HepG2 (cell line): ENCODE measurements around the gene IL1RAPL2. TPM values are rescaled to one million over a fixed set of nuclear protein-coding genes. Genes with fewer than 3 reads are reported as not detected.

ENCODE experiments used
- HHEX ChIP-seq: IDR thresholded peaks from 2 replicates; pipeline ENCODE4 v1.6.1; 2016; ENCODE audit warnings: control low read depth
- HNRNPLL ChIP-seq: fragments of 200-400 bp; formaldehyde crosslinking; IDR thresholded peaks from 2 replicates; pipeline ENCODE4 v1.6.1; 2017; ENCODE audit warnings: mild to moderate bottlenecking, low read depth, low read length; ENCODE audit not compliant: poor library complexity, severe bottlenecking
- KMT2B ChIP-seq: IDR thresholded peaks from 2 replicates; pipeline ENCODE4 v1.6.1; 2016; ENCODE audit warnings: missing genetic modification reagents, missing compliant biosample characterization
- MAF1 ChIP-seq: sonication (generic); formaldehyde crosslinking; IDR thresholded peaks from 2 replicates; pipeline ENCODE4 v1.5.0; 2020; ENCODE audit warnings: missing genetic modification reagents, borderline replicate concordance
- PHF8 ChIP-seq: sonication (generic); formaldehyde crosslinking; IDR thresholded peaks from 2 replicates; pipeline ENCODE4 v1.5.0; 2020; ENCODE audit warnings: missing genetic modification reagents
- TBP ChIP-seq: sonication (generic); formaldehyde crosslinking; IDR thresholded peaks from 2 replicates; pipeline ENCODE4 v1.5.0; 2020; ENCODE audit warnings: missing genetic modification reagents
- TSC22D2 ChIP-seq: sonication (generic); formaldehyde crosslinking; IDR thresholded peaks from 2 replicates; pipeline ENCODE4 v1.5.1; 2020; ENCODE audit warnings: missing genetic modification reagents, mild to moderate bottlenecking, borderline replicate concordance
- ZBTB38 ChIP-seq: sonication (generic); formaldehyde crosslinking; IDR thresholded peaks from 2 replicates; pipeline ENCODE4 v1.5.1; 2020; ENCODE audit warnings: mild to moderate bottlenecking, missing genetic modification reagents
- ZFP41 ChIP-seq: sonication (generic); formaldehyde crosslinking; IDR thresholded peaks from 2 replicates; pipeline ENCODE4 v1.4.0; 2020; ENCODE audit warnings: mild to moderate bottlenecking, missing genetic modification reagents, borderline replicate concordance
- ZNF18 ChIP-seq: sonication (generic); formaldehyde crosslinking; IDR thresholded peaks from 2 replicates; pipeline ENCODE4 v1.8.0; 2022; ENCODE audit warnings: mild to moderate bottlenecking, missing genetic modification reagents; ENCODE audit not compliant: insufficient replicate concordance
- ZNF276 ChIP-seq: sonication (generic); formaldehyde crosslinking; IDR thresholded peaks from 2 replicates; pipeline ENCODE4 v1.4.0; 2020; ENCODE audit warnings: mild to moderate bottlenecking, low read depth, missing genetic modification reagents
- ZNF574 ChIP-seq: sonication (generic); formaldehyde crosslinking; IDR thresholded peaks from 2 replicates; pipeline ENCODE4 v1.4.0; 2020; ENCODE audit warnings: missing genetic modification reagents
- polyA plus RNA-seq, 8 experiments: library from polyadenylated mRNA; depleted of rRNA in 3 of 8; stranded (reverse) in 7 of 8; unstranded in 1 of 8; fragments of >200 nt; fragmentation: Illumina TruSeq in 4 of 8; extraction: Trizol in 4 of 8; gene quantifications; 2 replicates each; pipeline versions ENCODE4 v1.2.1 to v1.2.3, GENCODE V29; 2011 to 2016; ENCODE audit warnings: low read depth in 4 of 8, missing spikeins in 1 of 8, mixed read lengths in 1 of 8; ENCODE audit not compliant: insufficient read depth in 1 of 8
- total RNA-seq, 5 experiments: library from RNA; depleted of rRNA; stranded (reverse); fragments of >200 nt; fragmentation: Illumina TruSeq; extraction: Trizol; gene quantifications; 2 replicates each; pipeline ENCODE4 v1.2.3, GENCODE V29; 2016; ENCODE audit warnings: low read depth in 1 of 5

The IL1RAPL2 gene
- total and polyA plus RNA-seq, 2 of the 13 experiments (the other 11 are each of a cell fraction or from before 2014, with no cell fraction given), result not detected

GRCh38 chrX:105221374-105221773 is 655.4 kb downstream of the IL1RAPL2 start (continued):
- TF ChIP-seq ZNF18 (CRISPR knock-in tag), result no peak
- no peak for TF ChIP-seq HHEX (CRISPR knock-in tag)
- no peak for TF ChIP-seq ZNF574 (CRISPR knock-in tag)
- TF ChIP-seq ZFP41 (CRISPR knock-in tag), result no peak
- no peak for TF ChIP-seq TBP (CRISPR knock-in tag)
- no peak for TF ChIP-seq MAF1 (CRISPR knock-in tag)
- TF ChIP-seq TSC22D2 (CRISPR knock-in tag), result no peak
- no peak for TF ChIP-seq ZBTB38
- no peak for TF ChIP-seq KMT2B (CRISPR knock-in tag)
- TF ChIP-seq ZNF276, result no peak
- TF ChIP-seq PHF8 (CRISPR knock-in tag), result no peak
- TF ChIP-seq HNRNPLL, result no peak
